Right lobe of liver (tissue), 6 donors: ENCODE data around the gene RABGAP1. TPM values are rescaled to one million over a fixed set of nuclear protein-coding genes. Genes with fewer than 3 reads are reported as not detected.

Source experiments
- ATAC-seq, 4 donors: fragments of 200-7000 bp; cut with Tn5 transposase; one replicate each; pipeline ENCODE4 v1.9.1; 2020; ENCODE audit warnings: mild to moderate bottlenecking in 4 of 4, moderate library complexity in 4 of 4
- DNase-seq, 3 donors: peaks; one replicate each; pipeline ENCODE4 v3.0.0-alpha.2; 2020
- H3K27ac ChIP-seq, 3 donors: fragments of 200-600 bp; one replicate each; pipeline ENCODE4 v1.8.0; 2022
- H3K27me3 ChIP-seq, 2 donors: fragments of 200-600 bp; one replicate each; pipeline ENCODE4 v1.8.0; 2022
- H3K36me3 ChIP-seq, 4 donors: fragments of 200-600 bp; sonication (generic) in 1 of 4; one replicate each; pipeline versions ENCODE4 v1.5.1 to v1.8.0; 2017 to 2022; ENCODE audit warnings: control low read depth in 1 of 4
- H3K4me1 ChIP-seq, 4 donors: fragments of 200-600 bp; sonication (generic) in 1 of 4; one replicate each; pipeline versions ENCODE4 v1.5.1 to v1.8.0; 2017 to 2022; ENCODE audit warnings: control low read depth in 1 of 4
- H3K4me3 ChIP-seq, 3 donors: fragments of 200-600 bp; one replicate each; pipeline ENCODE4 v1.8.0; 2022
- H3K9me3 ChIP-seq, 4 donors: fragments of 200-600 bp; sonication (generic) in 1 of 4; one replicate each; pipeline versions ENCODE4 v1.5.1 to v1.8.0; 2017 to 2022; ENCODE audit warnings: control low read depth in 1 of 4
- CTCF ChIP-seq, 4 donors: fragments of 200-600 bp in 3 of 4; fragments of 450-650 bp in 1 of 4; IDR thresholded peaks; one replicate each; pipeline versions ENCODE4 v1.5.1 to v1.8.0; 2016 to 2022; ENCODE audit warnings: antibody characterized with exemption in 4 of 4, mild to moderate bottlenecking in 2 of 4
- POLR2A ChIP-seq: fragments of 450-650 bp; IDR thresholded peaks from one replicate; pipeline ENCODE4 v1.6.1; 2017; ENCODE audit warnings: antibody characterized with exemption, mild to moderate bottlenecking
- WGBS: methylation state at CpG from one replicate; pipeline ENCODE4 v1.1.6; 2018; ENCODE audit warnings: low coverage, low lambda C conversion rate; ENCODE audit not compliant: insufficient coverage; ENCODE audit errors: missing lambda C conversion rate; 5-methylcytosine and 5-hydroxymethylcytosine counted together
- intact Hi-C, 2 donors: fragments of 100-400 bp; cut with DNase I; formaldehyde crosslinking; loops; one replicate each; pipeline versions ENCODE4 v1.11.2 to v1.14.1; 2022
- total RNA-seq, 6 experiments: library from RNA; depleted of rRNA in 2 of 6; stranded (reverse); fragments of >200 nt in 2 of 6; fragmentation: NEBNext Ultra II Directional in 3 of 6; extraction: Animal tissue kit (Norgen Biotek cat#: 25700) in 3 of 6; gene quantifications; one replicate each; pipeline versions ENCODE4 v1.1.0 to v1.2.4, GENCODE V29; 2016 to 2023
- donor health status: DM: no; HTN: yes; CAD: no.
- donor health status: DM: no; HTN: no; CAD: no.
- donor health status: DM: no; HTN: no; CAD: no.
- donor health status: DM: no; HTN: yes; CAD: no.
- donor health status: DM: no; HTN: yes; CAD: no.

RABGAP1 gene
- total RNA-seq, 6 experiments from 2014 or later: 11.4 to 15.4 (median 13.5) TPM

- DNase-seq (no peak), ATAC-seq (no peak)
- peaks cover 0 to 26% (median 14%) of the 10 kb centered on the region in 4 donors for H3K36me3 ChIP-seq
- H3K4me1 ChIP-seq: no peaks in the 10 kb centered on the region
- TF ChIP-seq CTCF (IDR thresholded peaks at IDR 0.05) (no peak), POLR2A (no peak)
- no peak overlapping the region for H3K4me3 ChIP-seq
- no peaks in the 10 kb centered on the region for H3K9me3 ChIP-seq
- H3K27ac ChIP-seq: no peak overlapping the region
- no peaks in the 10 kb centered on the region for H3K27me3 ChIP-seq
- intact Hi-C loops: no loop called here
Measured at GRCh38 chr9:123070198-123070597, 129.4 kb downstream of the RABGAP1 start.

DNA sequence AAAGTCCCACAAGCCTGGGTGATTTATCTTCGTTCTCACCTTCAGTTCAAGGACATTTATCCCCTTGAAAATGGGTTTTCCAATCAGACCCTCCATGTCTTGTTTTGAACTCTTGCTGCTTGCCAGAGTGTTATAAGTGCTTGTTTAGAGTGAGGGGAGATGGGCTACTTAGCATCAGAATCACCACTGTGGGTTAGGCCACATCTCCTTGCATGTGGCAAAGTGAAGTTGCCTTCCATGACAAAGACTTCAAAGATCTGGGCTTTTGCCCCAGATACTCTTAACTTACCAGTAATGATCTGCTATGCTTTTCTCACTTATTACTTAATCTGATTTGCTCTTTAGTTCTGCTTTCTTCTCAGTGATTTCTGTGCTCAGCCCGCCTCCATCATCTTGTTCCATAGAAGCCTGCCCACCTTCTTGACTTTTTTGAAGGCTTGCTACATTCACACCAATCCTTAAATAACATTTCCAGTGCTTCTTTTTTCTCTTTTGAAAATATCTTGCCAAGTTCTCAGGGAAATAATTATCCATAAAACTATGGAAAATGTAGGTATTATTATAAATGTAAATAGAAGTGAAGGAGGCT lies 131.7 kb downstream of the RABGAP1 start:
- intact Hi-C loops: no loop called here
- ATAC-seq: no peak

DNA sequence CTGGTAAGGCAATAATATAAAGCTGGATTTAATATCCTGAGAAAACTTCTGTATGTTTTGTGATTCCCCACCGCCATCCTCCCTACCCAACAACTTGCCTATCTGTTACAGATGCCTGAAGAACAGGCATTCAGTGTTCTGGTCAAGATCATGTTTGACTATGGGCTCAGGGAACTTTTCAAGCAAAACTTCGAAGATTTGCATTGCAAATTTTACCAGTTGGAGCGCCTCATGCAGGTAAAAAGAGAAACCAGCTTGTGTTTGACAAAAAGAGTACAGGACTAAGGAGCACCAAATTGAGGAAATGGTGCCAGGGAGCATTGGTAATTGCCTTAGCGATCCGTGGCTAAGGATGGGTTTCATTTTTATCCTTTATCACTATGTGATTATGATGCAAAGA lies 132.6 kb downstream of the RABGAP1 start:
- DNase-seq: no peak
- TF ChIP-seq CTCF (IDR thresholded peaks at IDR 0.05): no peak
- no peak for TF ChIP-seq POLR2A
- Histone ChIP-seq H3K27ac (no peak overlapping the region), H3K9me3 (no peaks in the 10 kb centered on the region), H3K4me3 (no peak overlapping the region), H3K27me3 (no peaks in the 10 kb centered on the region), H3K4me1 (no peaks in the 10 kb centered on the region), H3K36me3 (peaks cover 0 to 8% (median 6%) of the 10 kb centered on the region in 4 donors)
- no peak for ATAC-seq
- 82% methylated on average over 5 of the region's 5 CpGs for WGBS
- intact Hi-C loops: no loop called here

More for the DNA sequence above, 131.7 kb downstream of the RABGAP1 start:
- Histone ChIP-seq H3K27ac (no peak overlapping the region), H3K36me3 (peaks cover 0 to 8% (median 6%) of the 10 kb centered on the region in 4 donors), H3K4me1 (no peaks in the 10 kb centered on the region), H3K9me3 (no peaks in the 10 kb centered on the region), H3K27me3 (no peaks in the 10 kb centered on the region), H3K4me3 (no peak overlapping the region)
- 100% methylated on average over 2 of the region's 2 CpGs for WGBS
- no peak for TF ChIP-seq CTCF (IDR thresholded peaks at IDR 0.05)
- TF ChIP-seq POLR2A: no peak
- DNase-seq: no peak

DNA sequence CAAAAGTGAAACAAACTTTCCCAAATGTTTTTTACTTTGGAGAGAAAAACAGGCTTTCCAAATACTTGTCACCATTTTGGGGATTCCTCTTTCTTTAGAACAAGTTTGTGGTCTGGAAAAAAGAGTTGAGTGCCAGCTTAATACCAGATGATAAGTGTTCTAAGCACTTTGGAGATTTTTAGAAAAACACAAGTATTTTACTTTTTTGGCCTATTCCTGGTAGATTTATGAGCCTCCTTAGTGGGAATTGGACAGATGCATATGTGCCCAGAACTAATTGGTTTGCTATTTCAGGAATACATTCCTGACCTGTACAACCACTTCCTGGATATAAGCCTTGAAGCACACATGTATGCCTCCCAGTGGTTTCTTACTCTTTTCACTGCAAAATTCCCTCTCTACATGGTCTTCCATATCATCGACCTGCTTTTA lies 133.2 kb downstream of the RABGAP1 start:
- no peak for TF ChIP-seq POLR2A
- TF ChIP-seq CTCF (IDR thresholded peaks at IDR 0.05): no peak
- no peak for DNase-seq
- Histone ChIP-seq H3K9me3 (no peaks in the 10 kb centered on the region), H3K4me3 (no peak overlapping the region), H3K27me3 (no peaks in the 10 kb centered on the region), H3K4me1 (no peaks in the 10 kb centered on the region), H3K36me3 (peaks cover 0 to 8% (median 6%) of the 10 kb centered on the region in 4 donors), H3K27ac (no peak overlapping the region)
- no peak for ATAC-seq
- intact Hi-C loops: no loop called here
- 85% methylated on average over 1 of the region's 1 CpG for WGBS

DNA sequence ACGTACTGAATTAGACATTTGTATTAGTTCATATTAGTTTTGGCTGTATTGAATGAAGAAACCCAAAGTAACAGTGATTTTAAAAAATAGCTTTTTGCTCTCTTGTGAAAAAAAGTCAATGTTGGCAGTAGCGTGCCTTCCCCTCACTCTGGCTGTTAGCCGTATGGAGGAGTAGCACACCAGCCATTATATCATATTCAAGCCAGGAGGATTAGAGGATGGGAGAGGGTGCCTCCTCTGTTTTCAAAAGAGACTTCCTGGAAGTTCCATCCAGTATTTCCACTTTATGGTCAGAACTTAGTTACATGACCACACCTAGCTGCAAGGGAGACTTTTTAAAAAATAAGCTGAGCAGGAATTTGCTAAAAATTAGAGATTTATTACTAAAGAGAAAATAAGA lies 133.8 kb downstream of the RABGAP1 start:
- ATAC-seq (no peak), DNase-seq (no peak)
- no peaks in the 10 kb centered on the region for H3K4me1 ChIP-seq
- WGBS: 94% methylated on average over 3 of the region's 3 CpGs
- no peaks in the 10 kb centered on the region for H3K9me3 ChIP-seq
- peaks cover 0 to 8% (median 6%) of the 10 kb centered on the region in 4 donors for H3K36me3 ChIP-seq
- TF ChIP-seq CTCF (IDR thresholded peaks at IDR 0.05) (no peak), POLR2A (no peak)
- intact Hi-C loops: no loop called here
- no peak overlapping the region for H3K27ac ChIP-seq
- H3K27me3 ChIP-seq: no peaks in the 10 kb centered on the region
- H3K4me3 ChIP-seq: no peak overlapping the region
